NCI-H1092 (cell line): Measurements from ENCODE around the gene MLLT1.
"Not testable (repeated sequence)": the region's sequence is repeated elsewhere in the genome, so short reads cannot be mapped to it uniquely, and the experiment has no call there.

ENCODE experiments used
- DNase-seq: peaks from one replicate; lab custom pipeline; 2025; lab: John Stamatoyannopoulos, UW

Gene MLLT1

GRCh38 chr19:6279931-6280591, at the start of gene MLLT1:
MLLT1 (minus strand) TSS chr19:6279975; CDS start chr19:6279784, 191 bp downstream.
- peak; percentile 94 for DNase-seq

- DNase-seq, result no peak
These were observed 47.0 kb upstream of the MLLT1 start for GRCh38 chr19:6326815-6327214.

GRCh38 chr19:6325614-6326013, 45.8 kb upstream of the MLLT1 start:
- no peak for DNase-seq

DNA sequence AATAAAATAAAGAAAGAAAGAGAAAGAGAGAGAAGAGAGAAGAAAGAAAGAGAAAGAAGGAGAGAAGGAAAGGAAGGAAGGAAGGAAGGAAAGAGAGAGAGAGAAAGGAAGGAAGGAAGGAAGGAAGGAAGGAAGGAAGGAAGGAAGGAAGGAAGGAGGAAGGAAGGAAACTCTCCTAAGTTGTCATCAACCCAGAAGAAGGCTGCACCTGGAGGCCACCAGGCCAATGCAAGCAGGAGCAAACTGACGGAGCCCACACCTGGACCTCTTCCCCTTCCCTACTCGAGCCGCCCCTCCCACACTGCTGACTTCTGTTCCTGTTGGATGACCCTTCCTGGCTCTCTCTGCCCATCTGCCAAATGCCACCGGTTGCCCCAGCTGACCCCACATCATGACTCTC, 45.0 kb upstream of the MLLT1 start:
- no peak for DNase-seq

DNA sequence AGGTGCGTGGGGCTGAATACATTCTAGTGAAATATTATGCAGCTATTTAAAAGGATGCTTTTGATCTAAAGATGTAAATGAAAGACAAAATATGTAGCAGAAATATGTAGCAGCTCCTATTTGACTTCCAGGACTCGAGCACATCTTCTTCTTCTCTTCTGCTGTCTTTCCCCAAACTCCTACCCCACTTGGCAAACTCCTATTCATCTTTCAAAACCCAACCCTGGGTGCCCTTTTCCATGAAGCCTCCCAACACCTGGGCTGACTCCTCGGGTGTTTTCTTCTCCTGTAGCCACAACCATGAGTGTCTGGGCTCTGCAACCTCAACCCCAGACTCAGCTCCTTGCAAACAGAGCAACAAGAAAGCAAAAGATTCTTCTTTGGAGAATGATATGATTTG, 42.5 kb upstream of the MLLT1 start:
- DNase-seq, result no peak

DNA sequence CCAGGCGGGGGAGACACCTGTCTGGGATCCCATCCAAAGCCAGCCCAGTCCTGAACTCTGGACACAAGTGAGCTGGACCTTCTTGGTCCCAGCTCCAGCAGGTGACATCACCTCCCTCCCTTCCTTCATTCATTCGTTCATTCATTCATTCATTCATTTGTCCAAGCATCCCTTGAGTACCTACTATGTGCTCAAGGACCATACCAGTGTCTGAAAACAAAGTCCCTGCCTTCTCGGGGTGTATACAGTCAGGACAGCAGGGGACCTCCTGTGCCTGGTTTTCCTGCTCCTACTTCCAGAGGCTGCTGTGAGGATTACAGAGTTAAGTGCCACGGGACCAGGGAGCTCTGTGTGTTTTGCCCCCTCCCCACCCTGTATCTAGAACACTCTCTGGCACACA, 39.6 kb upstream of the MLLT1 start:
- no peak for DNase-seq

- DNase-seq, result no peak
These were observed 39.0 kb upstream of the MLLT1 start for GRCh38 chr19:6318772-6319171.

DNA sequence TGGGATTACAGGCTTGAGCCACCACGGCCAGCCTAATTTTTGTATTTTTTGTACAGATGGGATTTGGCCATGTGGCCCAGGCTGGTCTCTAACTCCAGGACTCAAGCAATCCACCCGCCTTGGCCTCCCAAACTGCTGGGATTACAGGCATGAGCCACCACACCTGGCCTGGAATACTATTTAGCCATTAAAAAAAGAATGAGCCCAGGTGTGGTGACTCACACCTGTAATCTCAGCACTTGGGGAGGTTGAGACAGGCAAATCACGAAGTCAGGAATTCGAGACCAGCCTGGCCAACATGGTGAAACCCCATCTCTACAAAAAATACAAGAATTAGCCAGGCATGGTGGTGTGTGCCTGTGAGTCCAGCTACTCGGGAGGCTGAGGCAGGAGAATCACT, 35.9 kb upstream of the MLLT1 start:
- DNase-seq, result not testable (repeated sequence)

- DNase-seq, result no peak
These were observed 33.7 kb upstream of the MLLT1 start for GRCh38 chr19:6313398-6313969.

- no peak for DNase-seq
These were observed 32.2 kb upstream of the MLLT1 start for GRCh38 chr19:6312018-6312417.

GRCh38 chr19:6298413-6298812, 18.6 kb upstream of the MLLT1 start:
- DNase-seq, result no peak

DNA sequence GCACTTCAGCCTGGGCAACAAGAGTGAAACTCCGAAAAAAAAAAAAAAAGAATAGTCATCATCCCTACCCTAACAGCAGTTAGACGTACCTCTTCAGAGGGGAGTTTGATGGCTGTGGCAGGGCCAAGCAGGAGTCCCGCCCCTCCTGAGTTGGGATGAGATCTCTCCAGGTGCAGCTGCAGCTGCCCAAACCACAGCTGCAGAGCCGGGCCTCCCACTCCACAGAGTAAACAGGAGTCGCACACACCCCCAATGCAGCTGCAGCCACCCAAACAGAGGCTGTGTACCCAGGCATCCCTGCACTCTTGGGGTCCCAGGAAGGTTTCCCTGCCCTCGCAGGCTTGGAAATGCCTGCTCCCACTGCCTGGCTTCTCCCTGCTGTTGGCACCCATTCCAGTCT, 17.4 kb upstream of the MLLT1 start:
- no peak for DNase-seq

DNA sequence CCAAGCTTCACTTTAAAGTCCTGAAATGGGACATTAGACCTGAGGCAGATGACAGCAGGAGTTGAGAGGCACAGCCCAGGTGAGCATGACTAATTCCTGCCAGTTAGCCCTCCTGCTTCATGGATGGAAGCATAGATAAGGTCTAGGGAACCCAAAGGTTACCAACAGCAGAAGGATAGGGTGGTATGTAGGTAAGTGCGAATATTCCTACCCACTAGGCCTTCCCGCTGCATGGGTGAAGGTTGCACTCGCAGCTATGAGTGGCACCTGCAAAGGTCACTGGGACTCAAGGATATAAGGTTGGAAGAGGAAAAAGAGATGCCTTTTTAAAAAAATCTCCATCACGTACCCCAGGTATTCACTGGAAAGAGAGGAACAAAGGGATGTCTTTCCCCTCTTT, 12.2 kb upstream of the MLLT1 start:
- DNase-seq, result no peak

DNA sequence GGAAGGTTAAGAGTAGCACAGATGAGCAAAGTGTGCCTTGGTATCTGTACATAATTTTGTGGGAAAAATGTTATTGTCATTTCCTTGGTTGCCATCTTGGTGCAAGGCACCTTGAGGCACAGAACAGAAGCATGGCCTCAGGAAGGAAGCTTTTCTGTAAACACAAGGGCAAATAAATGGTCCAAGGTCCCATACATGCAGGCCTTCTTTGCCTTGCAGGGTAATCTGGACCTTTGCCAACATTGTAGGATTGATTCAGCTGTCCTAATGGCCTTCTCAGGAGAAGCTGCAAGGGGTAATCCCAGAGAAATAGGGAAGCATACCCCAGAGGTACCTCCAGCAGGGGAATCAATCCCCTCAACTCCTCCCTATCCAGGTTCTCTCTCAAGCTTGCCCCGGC, 9.0 kb upstream of the MLLT1 start:
- DNase-seq, result no peak

GRCh38 chr19:6287269-6287885, 7.6 kb upstream of the MLLT1 start:
- no peak for DNase-seq

DNA sequence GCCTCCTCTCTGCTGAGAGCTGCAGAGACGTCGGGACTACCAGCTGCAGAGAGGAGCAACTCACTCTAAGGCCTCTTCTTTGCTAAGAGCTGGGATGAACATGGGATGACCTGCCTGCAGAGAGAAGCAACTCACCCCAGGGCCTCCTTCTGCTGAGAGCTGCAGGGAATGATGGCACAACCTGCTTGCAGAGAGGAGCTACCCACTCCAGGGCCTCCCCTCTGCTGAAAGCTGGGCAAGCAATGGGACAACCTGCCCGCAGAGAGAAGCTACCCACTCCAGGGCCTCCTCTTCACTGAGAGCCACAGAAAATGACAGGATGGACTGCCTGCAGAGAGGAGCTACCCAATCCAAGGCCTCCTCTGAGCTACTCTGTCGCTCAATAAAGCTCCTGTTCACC, 6.9 kb upstream of the MLLT1 start:
- DNase-seq, result no peak

GRCh38 chr19:6282393-6282792, 2.6 kb upstream of the MLLT1 start:
- not testable (repeated sequence) for DNase-seq

DNA sequence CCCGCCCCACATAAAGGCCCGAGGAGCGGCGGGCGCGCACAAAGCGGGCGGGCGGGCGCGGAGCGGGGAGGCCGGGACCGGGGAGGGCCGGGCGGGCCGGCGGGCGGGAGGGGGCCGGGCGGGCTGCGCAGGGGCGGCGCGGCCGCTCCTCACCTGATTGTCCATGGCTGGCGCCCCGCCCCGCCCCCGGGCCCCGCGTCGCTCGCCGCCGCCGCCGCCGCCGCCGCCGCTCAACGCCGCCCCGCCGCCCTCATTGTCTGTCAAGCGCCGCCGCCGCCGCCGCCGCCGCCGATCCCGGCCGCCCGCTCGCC, 200 bp downstream of the MLLT1 start:
- no peak for DNase-seq

GRCh38 chr19:6278740-6279619, 795 bp downstream of the MLLT1 start:
- DNase-seq, result no peak

- DNase-seq, result no peak
These were observed 1.7 kb downstream of the MLLT1 start for GRCh38 chr19:6278051-6278450.

DNA sequence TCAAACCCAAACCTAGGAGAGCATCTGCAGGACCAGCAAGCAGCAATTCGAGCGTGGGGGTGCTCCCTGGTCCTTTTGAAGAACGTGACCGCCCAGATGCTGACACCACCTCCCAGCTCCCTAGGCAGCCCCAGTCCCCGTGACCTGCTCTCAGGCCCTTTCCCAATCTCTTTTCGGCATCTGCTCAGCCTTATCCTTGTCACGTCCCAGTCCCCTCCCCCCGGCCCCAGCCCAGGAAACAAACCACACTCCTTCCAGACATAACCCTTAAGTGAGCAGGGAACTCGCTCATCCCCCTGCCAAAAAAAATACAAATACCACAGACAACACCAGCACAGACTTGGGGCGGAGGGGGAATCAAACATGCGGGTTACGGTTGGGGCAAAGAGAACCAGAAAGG, 3.3 kb downstream of the MLLT1 start:
- DNase-seq, result no peak

DNA sequence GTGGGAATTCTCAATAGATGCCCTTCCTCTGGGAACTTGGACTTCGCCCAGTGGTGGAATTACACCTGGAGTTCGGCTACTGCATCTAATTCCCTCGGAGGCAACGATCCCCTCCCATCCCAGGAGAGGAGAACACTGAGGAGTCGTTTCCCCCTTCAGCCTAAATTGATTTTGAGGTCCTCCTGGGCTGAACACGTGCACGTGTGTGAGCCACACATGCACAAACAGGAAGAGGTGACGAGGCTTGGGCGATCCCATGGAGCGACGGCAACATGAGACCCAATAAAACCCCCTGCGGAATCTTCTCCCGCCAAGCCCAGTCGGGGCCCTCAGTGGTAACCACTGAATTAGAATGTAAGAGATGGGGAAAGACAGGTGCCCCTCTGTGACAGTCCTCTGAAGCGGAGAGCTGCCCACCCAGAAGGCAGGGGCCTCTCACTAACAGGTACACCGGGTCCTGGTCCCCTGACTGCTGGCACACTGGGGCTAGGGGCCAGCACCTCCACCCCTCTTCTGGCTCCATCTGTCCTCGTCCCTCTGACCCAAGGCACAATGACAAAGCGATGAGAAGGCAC, 4.5 kb downstream of the MLLT1 start:
- DNase-seq, result no peak

GRCh38 chr19:6274756-6275155, 5.0 kb downstream of the MLLT1 start:
- no peak for DNase-seq
